ENCODE measurements around the gene ARHGAP21.

Gene ARHGAP21

DNA sequence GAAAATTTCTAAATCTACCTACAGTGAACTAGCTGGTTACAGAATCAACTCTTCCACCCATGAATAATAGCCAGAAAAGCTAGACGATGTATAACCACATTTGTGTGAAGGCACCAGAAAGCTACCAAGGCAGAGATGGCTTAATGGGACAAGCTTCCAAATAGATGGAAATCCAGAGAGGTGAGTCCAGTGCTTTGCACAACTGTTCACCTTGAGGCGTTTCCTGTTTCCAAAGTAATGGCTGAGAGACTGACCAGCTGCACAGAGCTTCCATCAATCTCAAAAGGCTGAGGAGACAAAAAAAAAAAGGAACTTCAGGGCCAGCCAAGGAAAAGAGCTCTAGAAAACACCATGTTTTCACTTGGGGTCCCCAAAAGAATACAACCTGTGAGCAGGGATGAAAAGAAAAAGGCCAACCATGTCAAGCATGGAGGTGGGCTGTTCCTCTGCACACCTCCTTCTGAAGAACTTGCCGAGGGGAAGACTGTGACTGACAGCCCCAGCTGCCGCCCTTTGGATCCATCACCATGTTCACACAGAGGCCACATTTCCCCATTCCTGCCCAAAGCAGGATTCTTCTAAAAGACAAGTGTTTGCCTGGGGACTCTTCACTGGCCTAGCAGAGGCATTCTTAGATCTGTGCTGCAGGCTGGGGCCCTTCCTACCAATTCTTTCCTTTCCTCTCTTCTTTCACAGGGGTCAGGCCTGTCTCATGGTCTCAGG, 72.9 kb downstream of the ARHGAP21 start:
- TF ChIP-seq CTCF (IDR thresholded peaks at IDR 0.05), result no peak

- no peak for TF ChIP-seq CTCF (IDR thresholded peaks at IDR 0.05)
Observed at GRCh38 chr10:24645784-24646183, 77.9 kb downstream of the ARHGAP21 start.

- TF ChIP-seq CTCF (IDR thresholded peaks at IDR 0.05), result no peak
Observed at GRCh38 chr10:24645022-24645421, 78.7 kb downstream of the ARHGAP21 start.

- TF ChIP-seq CTCF (IDR thresholded peaks at IDR 0.05), result no peak
Observed at GRCh38 chr10:24643679-24644209, 79.9 kb downstream of the ARHGAP21 start.

GRCh38 chr10:24642921-24643678, 80.6 kb downstream of the ARHGAP21 start:
- peak; percentile 89 for TF ChIP-seq CTCF (IDR thresholded peaks at IDR 0.05)

DNA sequence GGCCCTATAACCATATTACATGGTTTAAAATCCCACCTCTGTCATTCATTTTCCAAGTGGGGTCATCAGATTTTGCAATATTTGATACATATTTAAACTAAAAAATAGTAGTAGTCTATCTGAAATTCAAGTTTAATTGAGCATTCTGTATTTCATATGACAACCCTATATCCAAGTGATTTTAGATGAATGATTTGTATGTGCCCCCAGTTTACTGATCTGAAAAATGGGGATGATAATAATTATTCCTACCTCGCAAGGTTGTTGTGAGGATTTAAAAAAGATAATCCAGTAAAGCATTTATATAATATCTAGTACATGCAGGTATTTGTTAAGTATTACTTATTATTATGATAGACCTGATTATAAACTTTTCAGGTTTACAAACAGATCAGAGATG, 84.6 kb downstream of the ARHGAP21 start:
- no peak for TF ChIP-seq CTCF (IDR thresholded peaks at IDR 0.05)

DNA sequence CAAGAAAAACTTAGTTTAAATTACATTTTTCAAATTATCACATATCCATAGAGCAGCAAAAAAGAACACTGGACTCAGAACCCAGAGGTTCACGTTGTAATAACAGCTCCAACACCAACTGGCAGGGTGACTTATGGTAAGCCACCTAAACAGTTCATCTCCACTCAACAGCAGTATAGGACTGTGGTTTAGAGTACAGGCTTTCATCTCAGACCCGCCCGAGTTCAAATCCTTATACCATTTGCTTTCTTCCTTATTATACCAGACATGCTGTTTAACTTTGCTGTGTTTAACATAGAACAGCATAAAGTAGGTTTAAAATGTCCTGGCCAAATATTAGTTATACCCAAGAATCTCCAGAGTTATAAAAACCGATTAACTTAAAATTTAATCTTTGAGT, 97.9 kb downstream of the ARHGAP21 start:
- no peak for TF ChIP-seq CTCF (IDR thresholded peaks at IDR 0.05)
